Activated CD4-positive, CD25-positive, alpha-beta regulatory T cell treated with anti-CD3 and anti-CD28 coated beads, Interleukin-2, amount 50 U/mL, for 72 hours (primary cell): ENCODE measurements around the gene ZBTB16.

Experiments used
- DNase-seq: peaks from one replicate; pipeline ENCODE4 v3.0.0; 2021

ZBTB16 gene

GRCh38 chr11:114085965-114086793 is 26.7 kb downstream of the ZBTB16 start:
- no peak for DNase-seq

GRCh38 chr11:114087025-114087424 is 27.5 kb downstream of the ZBTB16 start:
- DNase-seq, result no peak

GRCh38 chr11:114088216-114088615 is 28.7 kb downstream of the ZBTB16 start:
- no peak for DNase-seq

GRCh38 chr11:114088836-114089235 is 29.3 kb downstream of the ZBTB16 start:
- DNase-seq, result no peak

DNA sequence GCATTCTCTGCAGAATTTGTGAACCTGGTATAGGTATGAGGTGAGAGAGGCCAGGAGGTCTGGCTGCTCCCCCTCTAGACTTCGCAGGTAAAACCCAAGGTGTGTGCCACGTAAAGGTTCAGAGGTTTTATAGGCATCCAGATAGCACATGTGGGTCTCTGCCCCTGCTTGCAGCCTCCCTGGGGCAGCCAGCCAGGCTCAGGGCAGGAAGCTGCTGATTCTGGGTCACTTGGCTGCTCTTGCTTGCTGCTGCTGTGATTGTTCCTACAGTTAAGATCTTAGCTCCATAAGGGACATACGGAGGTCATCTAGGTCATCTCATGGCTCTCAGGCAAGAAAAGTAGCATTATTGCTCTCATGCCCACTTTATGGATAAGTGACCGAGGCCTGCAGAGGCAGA is 30.2 kb downstream of the ZBTB16 start:
- DNase-seq, result no peak

DNA sequence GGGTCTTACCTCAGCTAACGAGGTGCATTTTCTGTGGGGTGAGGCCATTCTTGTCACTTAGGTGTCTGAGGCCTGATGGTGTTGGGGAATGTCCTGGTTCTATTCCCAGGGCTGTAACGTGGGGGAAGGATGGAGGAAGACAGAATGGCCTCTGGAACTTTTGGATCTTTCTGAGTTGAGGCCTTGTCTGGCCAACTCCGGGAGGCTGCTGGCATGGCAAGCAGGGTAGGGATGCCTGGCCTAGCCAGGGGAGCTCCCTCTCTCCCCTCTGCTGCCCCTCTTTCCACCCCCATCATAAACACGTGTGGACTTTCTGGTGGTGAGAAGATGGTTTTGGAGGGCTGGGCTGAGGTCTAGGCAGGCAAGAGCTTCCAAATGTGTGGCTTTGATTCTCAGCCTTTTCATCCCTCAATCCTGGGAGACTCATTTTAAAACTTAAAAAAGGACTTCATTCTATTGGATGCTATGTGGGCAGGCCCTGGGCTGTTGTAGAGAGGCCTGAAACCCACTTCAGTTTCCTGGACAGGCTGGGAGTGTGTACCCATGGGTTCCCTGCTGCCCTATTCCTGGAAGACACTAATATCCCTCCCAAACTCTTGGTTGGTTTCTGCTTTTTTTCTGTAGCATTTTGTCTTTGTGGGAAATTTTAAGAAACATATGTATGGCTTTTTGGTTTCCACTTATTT is 30.9 kb downstream of the ZBTB16 start:
- DNase-seq, result no peak

GRCh38 chr11:114090976-114091375 is 31.5 kb downstream of the ZBTB16 start:
- DNase-seq, result no peak

DNA sequence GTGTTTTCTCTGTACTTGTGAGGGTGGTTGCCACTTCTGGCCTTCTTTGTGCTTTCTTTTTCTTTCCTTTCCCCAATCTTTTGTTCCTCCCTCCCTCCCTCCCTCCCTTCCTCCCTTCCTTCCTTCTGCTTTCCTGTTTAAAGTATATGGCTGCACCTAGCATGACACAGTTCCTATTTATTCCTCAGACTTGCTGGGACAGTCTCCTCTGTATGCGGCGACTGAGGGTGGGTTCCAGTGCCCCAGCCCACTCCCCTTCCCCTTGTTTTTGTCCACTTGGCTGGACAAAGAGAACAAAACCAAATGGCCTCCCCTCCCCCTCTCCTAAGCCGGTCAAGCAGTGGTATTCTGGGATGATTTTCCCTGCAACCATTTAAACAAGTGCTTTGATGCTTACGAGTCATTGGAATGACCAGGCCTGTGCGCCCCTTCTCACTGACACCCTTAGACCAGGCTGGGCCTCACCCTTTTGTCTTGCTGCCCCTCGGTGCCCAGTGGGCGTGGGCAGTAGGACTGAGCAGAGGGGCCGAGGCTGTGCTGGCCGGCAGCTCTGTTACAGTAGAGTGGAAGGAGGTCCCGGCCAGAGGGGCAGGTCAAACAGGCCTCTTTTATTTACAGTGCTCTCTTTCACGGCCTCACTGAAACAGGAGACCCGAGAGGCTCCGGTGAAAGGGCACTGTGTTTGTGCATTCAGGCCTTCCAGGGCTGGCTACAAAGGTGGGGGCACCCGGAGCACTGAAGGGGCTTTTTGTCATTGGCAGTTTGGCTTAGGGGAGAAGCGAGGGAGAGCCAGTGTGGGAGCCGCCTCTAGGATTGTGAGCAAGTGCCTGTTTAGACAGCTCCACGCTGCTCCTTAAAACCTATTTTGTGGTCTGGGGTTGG is 32.2 kb downstream of the ZBTB16 start:
- DNase-seq, result no peak

DNA sequence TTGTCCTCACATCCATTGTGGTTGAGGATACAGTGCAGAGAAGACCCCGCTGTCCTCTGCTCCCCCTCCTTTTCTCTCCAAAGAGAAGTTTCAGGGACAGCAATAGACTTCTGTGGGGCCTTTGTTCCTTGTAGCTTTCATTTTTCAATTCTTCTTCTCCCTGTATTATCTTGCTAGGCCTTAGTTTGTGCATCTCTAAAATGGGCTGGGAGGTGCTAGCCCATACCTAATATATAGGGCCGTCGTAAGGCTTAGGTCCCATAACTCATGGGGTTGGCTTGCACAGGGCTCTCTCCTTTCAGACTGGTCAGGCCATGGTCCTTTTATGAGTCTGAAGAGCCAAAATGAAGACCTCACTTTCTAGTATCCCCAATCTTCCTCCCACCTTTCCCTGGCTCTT is 33.0 kb downstream of the ZBTB16 start:
- DNase-seq, result no peak

DNA sequence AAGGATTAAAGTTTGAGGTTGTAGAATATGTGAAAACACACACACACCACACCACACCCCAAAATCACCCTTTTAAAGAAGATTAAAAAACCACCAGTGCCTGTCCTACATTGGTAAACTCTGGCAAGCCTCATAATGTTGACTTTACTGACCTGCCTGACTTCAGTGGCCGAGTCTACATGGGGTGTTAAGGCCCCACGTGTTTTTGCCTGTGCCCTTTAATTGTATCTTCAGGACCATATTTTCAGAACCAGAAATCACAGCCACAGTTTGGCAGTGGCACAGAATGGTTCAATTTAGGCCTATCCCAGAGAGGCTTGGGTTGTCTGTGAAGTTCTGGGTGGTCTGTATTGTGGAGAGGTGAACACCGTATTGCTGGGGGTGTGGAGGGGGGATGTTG is 33.4 kb downstream of the ZBTB16 start:
- DNase-seq, result no peak

DNA sequence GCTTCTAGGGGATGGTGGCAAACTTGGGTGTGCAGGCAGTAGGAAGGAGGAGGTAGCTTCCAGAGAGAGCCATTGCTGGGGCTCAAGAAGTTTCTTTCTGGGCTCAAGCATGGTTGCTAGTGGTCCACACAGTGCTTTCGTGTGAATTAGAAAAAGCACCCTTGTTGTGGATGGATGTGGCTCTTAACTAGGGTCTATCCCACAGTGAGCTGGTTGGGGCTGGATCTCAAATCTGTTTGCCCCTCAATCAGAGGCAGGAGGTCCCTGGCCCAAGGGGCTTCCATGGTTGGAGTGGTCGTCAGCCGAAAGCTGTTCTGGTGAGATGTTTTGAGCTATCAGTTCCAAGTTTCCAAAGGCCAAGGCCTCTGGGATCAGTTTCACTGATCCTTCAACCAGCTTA is 35.0 kb downstream of the ZBTB16 start:
- DNase-seq, result no peak

DNA sequence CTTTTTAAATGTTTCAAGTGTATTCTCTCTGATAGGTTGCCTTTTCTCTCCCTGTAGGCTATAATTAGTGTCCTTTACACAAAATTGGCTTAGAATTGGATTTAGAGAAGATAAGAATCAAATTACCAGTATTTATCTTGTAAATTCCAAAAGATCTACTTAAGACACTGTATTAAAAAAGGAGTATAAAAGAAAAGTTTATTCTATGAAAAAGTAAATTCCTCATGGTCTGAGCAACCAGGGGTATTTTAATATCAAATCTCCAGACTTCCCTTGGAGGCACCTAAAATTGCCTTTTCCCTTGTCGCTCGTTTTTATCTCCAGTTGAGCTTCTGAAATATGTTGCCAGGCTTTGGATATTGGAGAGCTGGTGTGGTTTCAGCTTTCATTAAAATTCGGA is 36.4 kb downstream of the ZBTB16 start:
- DNase-seq, result no peak

DNA sequence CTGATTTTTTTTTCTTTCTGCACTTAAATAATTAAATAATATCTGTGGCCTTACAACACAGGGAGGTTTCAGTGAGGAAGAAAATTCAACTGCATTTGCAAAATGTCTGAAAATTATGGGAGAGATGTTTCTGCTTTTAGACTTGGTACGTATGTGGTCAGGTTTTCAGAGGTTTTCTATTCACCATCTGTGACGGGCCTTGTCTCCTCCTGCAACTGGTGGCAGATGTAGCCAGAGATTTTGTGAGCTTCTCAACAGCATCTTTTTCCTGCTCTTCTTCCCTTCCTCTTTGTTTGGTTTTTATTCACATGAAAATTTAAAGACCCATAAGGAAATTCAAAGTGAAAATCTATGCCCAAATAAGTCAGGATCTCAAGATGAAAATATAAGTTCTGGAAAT is 38.3 kb downstream of the ZBTB16 start:
- no peak for DNase-seq

DNA sequence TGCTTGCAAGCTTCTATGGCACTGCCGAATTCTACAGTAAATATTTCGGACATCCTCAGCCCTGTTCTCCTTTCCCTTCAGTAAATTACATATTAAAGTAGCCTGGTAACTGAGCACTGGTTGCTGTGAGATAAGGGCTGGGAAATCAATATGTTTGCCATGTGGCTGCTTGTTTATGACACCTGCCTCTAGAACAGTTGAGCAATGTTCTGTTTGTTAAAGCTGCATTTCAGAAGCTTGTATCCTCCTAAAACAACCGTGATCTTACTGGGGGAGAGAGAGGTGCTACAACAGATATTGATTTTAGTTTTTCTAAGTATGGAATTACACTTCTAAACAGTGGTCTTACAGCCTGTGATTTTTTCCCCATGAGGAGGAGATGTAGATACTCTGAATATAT is 39.4 kb downstream of the ZBTB16 start:
- DNase-seq, result no peak

DNA sequence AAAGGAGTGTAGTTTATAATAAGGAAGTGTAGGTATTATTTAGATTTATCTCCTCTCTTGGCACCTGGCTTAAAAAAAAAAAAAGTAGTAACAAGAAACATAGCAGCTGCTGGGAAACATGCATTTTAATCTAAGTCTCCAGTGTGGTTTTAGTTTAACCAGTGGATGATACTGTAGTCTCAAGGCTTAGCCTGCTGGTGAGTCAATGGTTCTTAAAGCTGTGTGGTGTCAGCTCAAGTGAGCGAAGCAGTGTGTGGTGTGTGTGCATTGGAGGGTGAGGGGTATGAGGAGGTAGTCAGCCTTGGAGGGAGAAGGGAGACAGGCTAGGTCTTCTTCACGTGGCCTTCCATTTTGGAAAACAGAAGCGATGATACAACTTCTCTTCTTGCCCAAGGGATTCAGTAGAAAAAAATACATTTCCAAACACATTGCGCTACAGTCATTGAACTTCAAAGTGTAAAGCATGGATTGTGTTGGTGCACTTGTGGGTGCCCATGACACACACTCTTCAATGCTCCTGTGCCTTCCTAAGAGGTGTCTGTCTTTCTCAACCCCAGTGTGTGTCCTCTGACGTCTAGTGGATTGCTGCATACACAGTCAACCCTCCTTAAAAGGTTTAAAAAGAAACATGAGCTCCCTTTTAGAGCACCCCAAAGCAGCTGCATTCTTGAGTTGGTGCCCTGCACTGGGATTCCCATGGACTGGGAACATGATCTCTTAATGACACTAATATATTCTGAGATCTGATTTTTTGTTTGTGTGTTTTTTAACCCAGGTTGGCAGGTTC is 40.1 kb downstream of the ZBTB16 start:
- no peak for DNase-seq

- no peak for DNase-seq
These were observed 43.7 kb downstream of the ZBTB16 start for GRCh38 chr11:114102993-114103896.

- DNase-seq, result no peak
These were observed 46.1 kb downstream of the ZBTB16 start for GRCh38 chr11:114105611-114106010.

DNA sequence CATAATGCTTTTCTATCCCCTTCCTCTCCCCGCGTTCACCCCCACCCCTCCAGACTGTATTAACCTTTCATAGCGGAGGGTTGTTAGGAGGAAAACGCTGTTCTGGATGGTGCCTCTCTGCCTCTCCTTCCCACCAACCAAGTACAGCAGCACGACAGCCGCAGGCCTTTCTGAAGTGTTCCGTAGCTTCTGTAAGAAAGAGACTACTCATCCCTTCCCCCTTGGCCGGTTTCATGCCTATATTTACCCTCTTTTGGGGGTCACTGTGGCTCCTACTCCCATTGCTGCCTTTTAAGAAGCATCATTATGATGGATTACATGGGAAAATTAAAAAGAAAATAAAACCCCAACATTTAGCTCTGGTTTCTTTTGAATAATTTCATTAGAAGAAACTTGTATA is 46.5 kb downstream of the ZBTB16 start:
- no peak for DNase-seq

- DNase-seq, result no peak
These were observed 47.5 kb downstream of the ZBTB16 start for GRCh38 chr11:114106986-114107385.

- no peak for DNase-seq
These were observed 49.1 kb downstream of the ZBTB16 start for GRCh38 chr11:114108501-114109205.
